22Rv1 (cell line): ENCODE measurements around the gene COMMD9.
"Not testable (repeated sequence)": the region's sequence is repeated elsewhere in the genome, so short reads cannot be mapped to it uniquely, and the experiment has no call there.

Source experiments
- H3K27ac ChIP-seq: fragments of 450-650 bp; 2 replicates; pipeline ENCODE4 v1.5.1; 2017
- CTCF ChIP-seq: fragments of 450-650 bp; IDR thresholded peaks from 2 replicates; pipeline ENCODE4 v1.5.1; 2017; ENCODE audit warnings: mild to moderate bottlenecking
- ZFX ChIP-seq: fragments of 450-650 bp; IDR thresholded peaks from 2 replicates; pipeline ENCODE4 v1.6.1; 2017; ENCODE audit warnings: antibody characterized with exemption, borderline replicate concordance

COMMD9 gene

DNA sequence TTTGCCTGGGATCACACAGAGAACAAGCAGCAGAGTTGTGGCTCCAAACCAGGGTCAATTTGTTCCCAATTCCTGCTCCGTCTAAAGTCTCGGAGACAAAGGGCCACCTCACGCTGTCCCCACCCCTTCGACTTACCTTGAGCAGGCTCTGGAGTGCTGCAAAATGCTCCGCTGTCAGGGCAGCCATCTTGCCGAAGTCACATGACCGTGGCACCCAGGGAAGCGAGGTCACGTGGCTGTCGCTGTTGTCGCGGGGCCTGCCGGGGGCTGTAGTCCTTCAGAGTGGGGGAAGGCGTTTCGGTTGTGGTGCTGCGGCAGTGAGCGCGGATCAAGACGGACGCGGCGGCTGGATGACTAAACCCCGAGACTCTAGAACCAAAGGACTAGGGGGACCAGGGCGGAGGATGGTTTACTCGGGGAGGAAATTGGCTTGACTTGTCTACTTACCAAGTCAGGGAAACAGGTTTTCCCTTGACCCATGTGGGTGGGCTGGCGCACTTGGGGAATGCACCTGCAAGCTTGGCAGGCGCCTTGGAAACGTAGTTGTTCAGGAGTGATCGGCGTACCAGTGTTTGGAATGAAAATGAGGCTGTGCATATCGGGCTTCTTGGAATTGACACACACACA is at the start of gene COMMD9:
TSS of gene COMMD9 (minus strand) at position 199 of the 627 bp plus-strand sequence. CDS start at position 187, 12 bp downstream.
- H3K27ac ChIP-seq: peak within 1 kb of the TSS; percentile 42; the same call in 1 of the 2 replicates
- TF ChIP-seq CTCF: no peak
- TF ChIP-seq ZFX: no peak

DNA sequence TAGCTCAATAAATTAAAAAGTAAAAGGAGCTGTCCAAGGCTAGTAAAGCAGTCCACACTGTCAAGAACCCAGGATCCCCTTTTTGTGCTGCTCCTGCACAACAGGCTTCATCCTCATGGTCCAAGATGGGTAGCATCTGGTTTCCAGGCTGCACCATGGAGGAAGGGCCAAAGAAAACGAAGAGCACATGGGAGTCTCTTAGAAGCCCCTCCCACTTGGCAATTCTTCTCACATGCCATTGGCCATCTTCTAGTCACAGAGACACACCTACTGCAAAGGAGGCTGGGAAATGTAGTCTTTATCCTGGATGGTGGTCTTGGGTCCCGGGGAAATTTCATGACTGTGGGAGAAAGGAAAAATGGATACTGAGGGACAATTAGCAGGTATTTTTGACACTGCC is 44.7 kb upstream of the COMMD9 start:
- no peak overlapping the region for H3K27ac ChIP-seq
- TF ChIP-seq ZFX (no peak), CTCF (no peak)

DNA sequence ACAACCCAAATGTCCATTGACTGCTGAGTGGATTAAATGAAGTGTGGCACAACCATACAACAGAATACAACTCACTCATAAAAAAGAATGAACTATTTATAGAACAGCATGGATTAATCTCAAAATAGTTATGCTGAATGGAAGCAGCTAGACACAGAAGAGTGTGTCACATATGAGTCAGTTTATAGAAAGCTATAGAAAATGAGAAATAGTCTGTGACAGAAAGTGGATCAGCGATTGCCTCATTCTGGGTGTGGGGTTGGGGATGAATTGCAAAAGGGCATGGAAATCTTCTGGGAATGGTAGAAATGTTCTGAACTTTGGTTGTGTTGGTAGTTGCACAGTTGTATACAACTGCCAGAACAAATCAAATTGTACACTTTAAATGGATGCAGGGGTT is 44.2 kb upstream of the COMMD9 start:
- H3K27ac ChIP-seq: no peak overlapping the region
- TF ChIP-seq ZFX (no peak), CTCF (no peak)

- TF ChIP-seq CTCF (no peak), ZFX (no peak)
- no peak overlapping the region for H3K27ac ChIP-seq
Observed at GRCh38 chr11:36330411-36330810, 41.2 kb upstream of the COMMD9 start.

GRCh38 chr11:36328966-36329673 is 39.9 kb upstream of the COMMD9 start:
- no peak overlapping the region for H3K27ac ChIP-seq
- TF ChIP-seq CTCF (no peak), ZFX (no peak)

- no peak for TF ChIP-seq ZFX
- TF ChIP-seq CTCF: no peak
- H3K27ac ChIP-seq: no peak overlapping the region
Observed at GRCh38 chr11:36326524-36327419, 37.5 kb upstream of the COMMD9 start.

DNA sequence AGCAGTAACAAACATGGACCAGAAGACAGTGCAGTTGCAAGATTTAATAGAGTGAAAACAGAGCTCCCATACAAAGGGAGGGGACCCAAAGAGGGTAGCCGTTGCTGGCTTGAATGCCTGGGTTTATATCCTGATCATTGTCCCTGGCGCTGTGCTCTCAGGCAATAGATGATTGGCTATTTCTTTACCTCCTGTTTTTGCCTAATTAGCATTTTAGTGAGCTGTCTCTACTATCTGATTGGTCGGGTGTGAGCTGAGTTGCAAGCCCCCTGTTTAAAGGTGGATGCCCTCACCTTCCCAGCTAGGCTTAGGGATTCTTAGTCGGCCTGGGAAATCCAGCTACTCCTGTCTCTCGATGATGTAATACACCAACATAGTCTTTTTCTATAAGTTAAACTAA is 36.2 kb upstream of the COMMD9 start:
- H3K27ac ChIP-seq: not testable (repeated sequence)

GRCh38 chr11:36324956-36325355 is 35.7 kb upstream of the COMMD9 start:
- H3K27ac ChIP-seq: not testable (repeated sequence)
